CD8-positive, alpha-beta memory T cell (primary cell): ENCODE measurements around the gene TGFBR3L. TPM values are rescaled to one million over a fixed set of nuclear protein-coding genes. Genes with fewer than 3 reads are reported as not detected.

Experiments used
- CTCF ChIA-PET: fragments of 350-600 bp; sonication (Branson Sonifier 250); formaldehyde crosslinking; loops from one replicate; lab custom pipeline; 2021; ENCODE audit warnings: antibody characterized with exemption; lab: Charles Lee
- POLR2A ChIA-PET: fragments of 350-600 bp; sonication (Branson Sonifier 250); formaldehyde crosslinking; loops from one replicate; lab custom pipeline; 2021; ENCODE audit warnings: antibody characterized with exemption; lab: Charles Lee
- DNase-seq, 5 donors: peaks; one replicate each; pipeline versions ENCODE4 v3.0.0 to v3.0.0-alpha.2; 2020 to 2022; ENCODE audit warnings: mixed read lengths in 1 of 5
- H3K27ac ChIP-seq: one replicate; pipeline ENCODE4 v1.7.0; 2013; ENCODE audit warnings: low read depth, mild to moderate bottlenecking, low read length, moderate library complexity
- H3K27me3 ChIP-seq: 2 replicates; pipeline ENCODE4 v1.7.0; 2013; ENCODE audit warnings: low read length, mild to moderate bottlenecking; ENCODE audit not compliant: insufficient read depth, poor library complexity, severe bottlenecking
- H3K36me3 ChIP-seq: 2 replicates; pipeline ENCODE4 v1.7.0; 2013; ENCODE audit warnings: mild to moderate bottlenecking, low read length, moderate library complexity; ENCODE audit not compliant: insufficient read depth
- H3K4me1 ChIP-seq: 2 replicates; pipeline ENCODE4 v1.7.0; 2013; ENCODE audit warnings: mild to moderate bottlenecking, low read length, moderate library complexity; ENCODE audit not compliant: insufficient read depth
- H3K4me3 ChIP-seq: 2 replicates; pipeline ENCODE4 v1.7.0; 2013; ENCODE audit warnings: mild to moderate bottlenecking, low read length
- H3K9me3 ChIP-seq: 2 replicates; pipeline ENCODE4 v1.7.0; 2013; ENCODE audit warnings: mild to moderate bottlenecking, low read length
- H3K27ac Mint-ChIP-seq, 8 donors: one replicate each; pipeline ENCODE4 v1.8.0; 2020 to 2021; ENCODE audit warnings: mixed read lengths in 8 of 8, mild to moderate bottlenecking in 6 of 8, inconsistent platforms in 3 of 8, moderate library complexity in 3 of 8
- H3K27me3 Mint-ChIP-seq, 2 donors: one replicate each; pipeline ENCODE4 v1.8.0; 2020 to 2021; ENCODE audit warnings: mixed read lengths in 2 of 2, mild to moderate bottlenecking in 1 of 2, moderate library complexity in 1 of 2
- H3K36me3 Mint-ChIP-seq, 3 donors: one replicate each; pipeline ENCODE4 v1.8.0; 2020 to 2021; ENCODE audit warnings: mixed read lengths in 3 of 3, inconsistent platforms in 1 of 3, mild to moderate bottlenecking in 1 of 3
- H3K4me1 Mint-ChIP-seq, 3 donors: one replicate each; pipeline ENCODE4 v1.8.0; 2020 to 2021; ENCODE audit warnings: mixed read lengths in 3 of 3, inconsistent platforms in 1 of 3, mild to moderate bottlenecking in 1 of 3
- H3K4me3 Mint-ChIP-seq, 7 donors: one replicate each; pipeline ENCODE4 v1.8.0; 2020 to 2021; ENCODE audit warnings: mixed read lengths in 7 of 7, mild to moderate bottlenecking in 6 of 7, moderate library complexity in 4 of 7, inconsistent platforms in 2 of 7
- H3K9me3 Mint-ChIP-seq, 5 donors: one replicate each; pipeline ENCODE4 v1.8.0; 2020 to 2022; ENCODE audit warnings: mixed read lengths in 5 of 5, mild to moderate bottlenecking in 3 of 5, moderate library complexity in 2 of 5, inconsistent platforms in 1 of 5
- polyA plus RNA-seq: library from polyadenylated mRNA; unstranded; fragments of 300-500 nt; fragmentation: Illumina TruSeq; gene quantifications from one replicate; pipeline ENCODE4 v1.2.3, GENCODE V29; 2021
- total RNA-seq, 2 experiments: library from RNA; stranded (reverse); gene quantifications; one replicate each; pipeline ENCODE4 v1.2.3, GENCODE V29; 2021

TGFBR3L gene
- total and polyA plus RNA-seq, 3 experiments from 2014 or later, result 1.3 to 8.6 (median 7.7) TPM

DNA sequence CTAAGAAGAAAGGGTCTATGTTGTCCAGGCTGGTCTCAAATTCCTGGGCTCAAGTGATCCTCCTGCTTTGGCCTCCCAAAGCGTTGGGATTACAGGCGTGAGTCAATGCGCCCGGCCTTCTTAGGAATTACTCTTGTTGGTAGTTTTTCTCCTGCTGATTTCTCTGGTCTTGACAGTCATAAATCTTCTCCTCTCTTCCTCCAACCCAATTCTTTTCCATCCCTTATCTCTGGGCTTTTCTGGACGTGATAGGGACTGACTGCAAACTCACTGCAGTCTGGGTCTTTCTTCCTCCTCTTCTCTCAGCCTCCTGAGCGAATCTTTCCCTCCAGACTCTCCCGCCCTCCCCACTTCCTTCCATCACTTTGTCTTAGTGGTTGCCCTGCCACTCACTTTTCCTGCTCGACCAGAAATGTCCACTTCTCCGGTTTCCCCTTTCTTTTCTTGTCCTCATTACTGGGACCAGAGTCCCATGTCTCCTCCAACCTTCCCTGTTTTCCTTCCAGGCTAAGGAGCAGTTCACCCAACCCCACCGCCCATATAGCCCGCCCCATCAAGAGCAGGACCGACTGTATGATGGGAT lies 50.7 kb downstream of the TGFBR3L start:
- Histone ChIP-seq H3K4me1 (no peaks in the 10 kb centered on the region), H3K27ac (no peak overlapping the region), H3K27me3 (no peaks in the 10 kb centered on the region), H3K36me3 (peaks cover 5% of the 10 kb centered on the region), H3K4me3 (no peak overlapping the region), H3K9me3 (no peaks in the 10 kb centered on the region)
- Mint-ChIP-seq H3K4me1 (no peaks in the 10 kb centered on the region), H3K27ac (peak overlapping the region in 1 of 8 donors; percentile 13), H3K36me3 (peaks cover 4 to 78% (median 7%) of the 10 kb centered on the region in 3 donors), H3K27me3 (peaks cover 0 to 1% of the 10 kb centered on the region in 2 donors), H3K4me3 (no peak overlapping the region), H3K9me3 (no peaks in the 10 kb centered on the region)
- ChIA-PET CTCF (no interaction called here), POLR2A (no interaction called here)
- DNase-seq, result no peak

DNA sequence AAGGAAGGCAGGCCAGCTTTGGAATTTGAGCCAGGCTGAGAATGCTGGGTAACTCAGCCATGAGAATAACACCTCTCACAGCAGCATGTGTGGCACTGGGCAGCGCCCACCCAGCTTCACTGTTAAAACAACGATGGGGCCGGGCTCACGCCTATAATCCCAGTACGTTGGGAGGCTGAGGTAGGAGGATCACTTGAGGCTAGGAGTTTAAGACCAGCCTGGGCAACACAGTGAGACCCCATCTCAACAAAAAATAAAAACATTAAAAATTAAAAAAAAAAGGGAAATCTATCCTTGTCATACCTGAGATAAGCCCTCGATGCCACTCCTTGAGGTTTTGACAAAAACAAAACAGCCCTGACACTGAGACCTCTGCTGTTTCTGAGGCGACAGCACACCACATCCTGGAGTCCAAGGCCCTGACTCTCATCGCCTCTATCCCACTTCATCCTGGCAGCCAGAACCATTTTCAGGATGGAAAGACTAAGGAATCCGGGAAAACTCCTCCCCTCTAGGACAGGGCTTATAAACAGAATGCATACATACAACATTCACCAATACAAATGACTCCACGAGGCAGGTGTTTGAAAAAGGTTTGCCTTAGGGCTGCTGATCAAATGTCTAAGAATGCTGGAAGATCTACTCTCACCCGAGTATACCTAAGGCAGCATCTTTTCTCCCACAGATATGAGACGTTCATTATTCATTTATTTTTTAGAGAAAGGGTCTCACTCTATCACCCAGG lies 51.5 kb downstream of the TGFBR3L start:
- Mint-ChIP-seq H3K27me3 (peaks cover 0 to 1% of the 10 kb centered on the region in 2 donors), H3K4me3 (no peak overlapping the region), H3K36me3 (peaks cover 4 to 78% (median 7%) of the 10 kb centered on the region in 3 donors), H3K27ac (peak overlapping the region in 3 of 8 donors; percentile 43 to 54 (median 47)), H3K4me1 (no peaks in the 10 kb centered on the region), H3K9me3 (no peaks in the 10 kb centered on the region)
- H3K9me3 ChIP-seq, result no peaks in the 10 kb centered on the region
- ChIA-PET CTCF (no interaction called here), POLR2A (no interaction called here)
- H3K27me3 ChIP-seq, result no peaks in the 10 kb centered on the region
- H3K4me1 ChIP-seq, result no peaks in the 10 kb centered on the region
- no peak for DNase-seq
- peaks cover 5% of the 10 kb centered on the region for H3K36me3 ChIP-seq
- no peak overlapping the region for H3K27ac ChIP-seq
- H3K4me3 ChIP-seq, result no peak overlapping the region

DNA sequence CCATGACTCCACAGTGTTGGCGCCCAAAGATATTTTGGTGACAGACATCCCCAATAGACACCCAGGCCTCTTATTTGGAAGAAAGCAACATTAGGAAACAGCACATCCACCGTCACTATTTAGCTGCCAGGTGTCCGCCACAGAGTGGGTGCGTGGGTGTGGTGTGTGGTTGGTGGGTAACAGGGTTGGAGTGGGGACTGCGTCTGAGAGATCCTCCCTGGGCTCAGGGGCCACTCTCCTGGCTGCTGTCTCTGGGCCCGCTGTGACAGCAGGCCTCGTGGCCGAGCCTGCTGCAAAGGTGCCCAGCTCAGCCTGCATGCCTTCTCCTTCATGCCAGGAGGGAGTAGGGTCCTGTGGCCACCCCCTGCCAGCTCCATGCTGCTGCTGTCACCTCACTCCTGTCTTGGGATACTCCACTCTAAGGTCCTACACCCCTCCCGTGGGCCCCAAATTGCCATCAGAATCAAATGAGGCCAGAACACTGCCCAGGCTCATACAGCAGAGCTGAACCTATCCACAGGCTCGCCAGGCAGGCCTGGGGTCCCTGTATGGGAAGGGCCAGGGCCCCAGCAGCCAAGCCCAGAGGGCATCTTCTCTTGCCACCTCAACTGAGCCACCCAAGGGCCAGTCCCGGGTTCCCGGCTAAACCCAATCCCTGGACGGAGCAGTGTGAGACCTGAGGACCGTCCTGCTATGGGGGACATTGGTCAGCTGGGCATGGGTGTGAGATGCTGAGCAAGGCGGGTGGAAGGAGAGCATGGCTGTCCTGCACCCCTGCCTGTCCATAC lies 53.6 kb downstream of the TGFBR3L start:
- no peak overlapping the region for H3K4me3 Mint-ChIP-seq
- H3K36me3 ChIP-seq, result peaks cover 5% of the 10 kb centered on the region
- H3K4me1 ChIP-seq, result no peaks in the 10 kb centered on the region
- no peak overlapping the region for H3K27ac ChIP-seq
- no peak overlapping the region for H3K4me3 ChIP-seq
- CTCF ChIA-PET, result interaction anchor here (1.5 kb wide), 1 partner anchor 21 kb away, joined by 3 read pairs; no protein-coding TSS in a partner anchor
- H3K36me3 Mint-ChIP-seq, result peaks cover 0 to 76% (median 6%) of the 10 kb centered on the region in 3 donors
- POLR2A ChIA-PET, result no interaction called here
- H3K27ac Mint-ChIP-seq, result peak overlapping the region in 2 of 8 donors; percentile 78 to 79
- no peaks in the 10 kb centered on the region for H3K4me1 Mint-ChIP-seq
- no peaks in the 10 kb centered on the region for H3K27me3 ChIP-seq
- peaks cover 0 to 1% of the 10 kb centered on the region in 2 donors for H3K27me3 Mint-ChIP-seq
- no peaks in the 10 kb centered on the region for H3K9me3 ChIP-seq
- no peak for DNase-seq
- H3K9me3 Mint-ChIP-seq, result no peaks in the 10 kb centered on the region

Other genes with a start within 250 kb of the TGFBR3L start
- not detected for gene RETN, start 245.8 kb upstream of the TGFBR3L start, total RNA-seq
- 1.2 TPM for gene RETN, start 245.8 kb upstream of the TGFBR3L start, polyA plus RNA-seq
- gene MCEMP1, start 237.7 kb upstream of the TGFBR3L start, total RNA-seq, result not detected
- gene MCEMP1, start 237.7 kb upstream of the TGFBR3L start, polyA plus RNA-seq, result not detected
- gene TRAPPC5, start 234.0 kb upstream of the TGFBR3L start, total RNA-seq, result 10 to 100 TPM; 63.5 to 70.1 TPM
- gene TRAPPC5, start 234.0 kb upstream of the TGFBR3L start, polyA plus RNA-seq, result 155 TPM
- 1 to 10 TPM in 1 of 2 experiments, under 1 TPM in 1; 0.96 to 1.6 TPM for gene FCER2, start 212.7 kb upstream of the TGFBR3L start, total RNA-seq
- gene FCER2, start 212.7 kb upstream of the TGFBR3L start, polyA plus RNA-seq, result not detected
- gene CLEC4G, start 182.7 kb upstream of the TGFBR3L start, total RNA-seq, result not detected
- gene CLEC4G, start 182.7 kb upstream of the TGFBR3L start, polyA plus RNA-seq, result not detected
- under 1 TPM; 0.16 to 0.28 TPM for gene CD209, start 167.3 kb upstream of the TGFBR3L start, total RNA-seq
- not detected for gene CD209, start 167.3 kb upstream of the TGFBR3L start, polyA plus RNA-seq
- not detected for gene CLEC4M, start 151.6 kb upstream of the TGFBR3L start, total RNA-seq
- not detected for gene CLEC4M, start 151.6 kb upstream of the TGFBR3L start, polyA plus RNA-seq
- 1 to 10 TPM; 6.7 to 7.4 TPM for gene EVI5L, start 84.6 kb upstream of the TGFBR3L start, total RNA-seq
- gene EVI5L, start 84.6 kb upstream of the TGFBR3L start, polyA plus RNA-seq, result 2.9 TPM
- not detected for gene PRR36, start 40.4 kb upstream of the TGFBR3L start, total RNA-seq
- not detected for gene PRR36, start 40.4 kb upstream of the TGFBR3L start, polyA plus RNA-seq
- not detected for gene LRRC8E, start 26.3 kb upstream of the TGFBR3L start, total RNA-seq
- gene LRRC8E, start 26.3 kb upstream of the TGFBR3L start, polyA plus RNA-seq, result not detected
- 10 to 100 TPM; 35.9 to 38.3 TPM for gene MAP2K7, start 11.0 kb upstream of the TGFBR3L start, total RNA-seq
- 2.0 TPM for gene MAP2K7, start 11.0 kb upstream of the TGFBR3L start, polyA plus RNA-seq
- 10 to 100 TPM; 17.4 to 18.2 TPM for gene SNAPC2, start 5.5 kb downstream of the TGFBR3L start, total RNA-seq
- gene SNAPC2, start 5.5 kb downstream of the TGFBR3L start, polyA plus RNA-seq, result 21.9 TPM
- gene CTXN1, start 11.3 kb downstream of the TGFBR3L start, total RNA-seq, result under 1 TPM; 0.42 to 0.72 TPM
- gene CTXN1, start 11.3 kb downstream of the TGFBR3L start, polyA plus RNA-seq, result not detected
- gene TIMM44, start 28.8 kb downstream of the TGFBR3L start, total RNA-seq, result 100 to 1,000 TPM; 105 to 107 TPM
- 16.9 TPM for gene TIMM44, start 28.8 kb downstream of the TGFBR3L start, polyA plus RNA-seq
- gene ELAVL1, start 90.8 kb downstream of the TGFBR3L start, total RNA-seq, result 100 to 1,000 TPM; 156 to 164 TPM
- gene ELAVL1, start 90.8 kb downstream of the TGFBR3L start, polyA plus RNA-seq, result 63.3 TPM
- not detected for gene CCL25, start 137.9 kb downstream of the TGFBR3L start, total RNA-seq
- not detected for gene CCL25, start 137.9 kb downstream of the TGFBR3L start, polyA plus RNA-seq
- not detected for gene FBN3, start 234.8 kb downstream of the TGFBR3L start, total RNA-seq
- gene FBN3, start 234.8 kb downstream of the TGFBR3L start, polyA plus RNA-seq, result not detected